Measurements from ENCODE around the gene COL24A1.

The COL24A1 gene

GRCh38 chr1:85940656-85941306, 215.8 kb downstream of the COL24A1 start:
- no peak for DNase-seq (ENCODE audit: low spot score)
- Histone ChIP-seq H3K4me3 (no peak overlapping the region), H3K27ac (no peak overlapping the region)
- TF ChIP-seq CTCF (IDR thresholded peaks at IDR 0.05), result no peak

GRCh38 chr1:85938829-85939228, 217.7 kb downstream of the COL24A1 start:
- no peak overlapping the region for H3K27ac ChIP-seq
- TF ChIP-seq CTCF (IDR thresholded peaks at IDR 0.05), result no peak
- DNase-seq (ENCODE audit: low spot score), result no peak
- no peak overlapping the region for H3K4me3 ChIP-seq

- Histone ChIP-seq H3K27ac (no peak overlapping the region), H3K4me3 (no peak overlapping the region)
- no peak for DNase-seq (ENCODE audit: low spot score)
- TF ChIP-seq CTCF (IDR thresholded peaks at IDR 0.05), result no peak
Measured at GRCh38 chr1:85936470-85936869, 220.1 kb downstream of the COL24A1 start.

GRCh38 chr1:85936057-85936456, 220.5 kb downstream of the COL24A1 start:
- Histone ChIP-seq H3K27ac (no peak overlapping the region), H3K4me3 (no peak overlapping the region)
- TF ChIP-seq CTCF (IDR thresholded peaks at IDR 0.05), result no peak
- DNase-seq (ENCODE audit: low spot score), result no peak

GRCh38 chr1:85935234-85935633, 221.3 kb downstream of the COL24A1 start:
- TF ChIP-seq CTCF (IDR thresholded peaks at IDR 0.05), result no peak
- H3K27ac ChIP-seq, result no peak overlapping the region
- H3K4me3 ChIP-seq, result no peak overlapping the region
- no peak for DNase-seq (ENCODE audit: low spot score)

- no peak overlapping the region for H3K4me3 ChIP-seq
- DNase-seq (ENCODE audit: low spot score), result no peak
- no peak overlapping the region for H3K27ac ChIP-seq
- no peak for TF ChIP-seq CTCF (IDR thresholded peaks at IDR 0.05)
Measured at GRCh38 chr1:85934516-85934915, 222.1 kb downstream of the COL24A1 start.

- no peak for TF ChIP-seq CTCF (IDR thresholded peaks at IDR 0.05)
- Histone ChIP-seq H3K4me3 (no peak overlapping the region), H3K27ac (no peak overlapping the region)
- DNase-seq (ENCODE audit: low spot score), result no peak
Measured at GRCh38 chr1:85933961-85934360, 222.6 kb downstream of the COL24A1 start.

All from coronary artery (tissue), 2 donors.